H1 (cell line): ENCODE results near the gene TSPAN5. TPM values are rescaled to one million over a fixed set of nuclear protein-coding genes. Genes with fewer than 3 reads are reported as not detected.

Experiments used
- ASH2L ChIP-seq: fragments of 200-600, 300-600 bp; sonication (generic); IDR thresholded peaks from one replicate; pipeline ENCODE4 v1.7.1; 2017; ENCODE audit warnings: low read length
- ATF2 ChIP-seq: IDR thresholded peaks from 2 replicates; pipeline ENCODE4 v1.6.1; 2012; ENCODE audit warnings: low read length, inconsistent platforms
- E2F6 ChIP-seq: IDR thresholded peaks from 2 replicates; pipeline ENCODE4 v1.6.1; 2012; ENCODE audit warnings: inconsistent platforms
- HDAC2 ChIP-seq, 2 experiments: fragments of 300-600 bp in 1 of 2; sonication (generic) in 1 of 2; IDR thresholded peaks; 2 replicates each; pipeline ENCODE4 v1.6.1; 2011 to 2012; ENCODE audit warnings: low read depth in 2 of 2, low read length in 2 of 2, mild to moderate bottlenecking in 2 of 2, moderate library complexity in 2 of 2, borderline replicate concordance in 1 of 2, inconsistent platforms in 1 of 2
- JUN ChIP-seq: IDR thresholded peaks from 2 replicates; pipeline ENCODE4 v1.6.1; 2011; ENCODE audit warnings: low read depth, mild to moderate bottlenecking, improper control_type of control experiment, low read length
- POLR2AphosphoS5 ChIP-seq: IDR thresholded peaks from 2 replicates; pipeline ENCODE4 v1.6.1; 2011; ENCODE audit warnings: low read depth, low read length
- ZNF274 ChIP-seq: IDR thresholded peaks from 2 replicates; pipeline ENCODE4 v1.7.0; 2012; ENCODE audit warnings: low read length, borderline replicate concordance; ENCODE audit errors: extremely low read depth
- polyA plus RNA-seq, 7 experiments: library from polyadenylated mRNA; depleted of rRNA in 3 of 7; stranded (reverse) in 5 of 7; unstranded in 2 of 7; fragments of >200 nt in 5 of 7; fragments of 200-250 nt in 2 of 7; gene quantifications; 1 replicate in 5 of 7; 2 replicates in 1 of 7; 4 replicates in 1 of 7; pipeline versions ENCODE4 v1.2.1 to v1.2.3, GENCODE V29; 2011 to 2013; ENCODE audit warnings: missing spikeins in 2 of 7, mixed read lengths in 2 of 7
- total RNA-seq: library from RNA; stranded (reverse); fragmentation: NEBNext Ultra II Directional; extraction: Animal tissue kit (Norgen Biotek cat#: 25700); gene quantifications from 2 replicates; pipeline ENCODE4 v1.2.1, GENCODE V29; 2021

The TSPAN5 gene
- total and polyA plus RNA-seq, 2 of the 8 experiments (the other 6 are each of a cell fraction or from before 2014, with no cell fraction given), result 17.6 to 21.2 TPM

- TF ChIP-seq ATF2 (no peak), JUN (no peak), HDAC2 (IDR thresholded peaks at IDR 0.05; ENCODE audit: borderline replicate concordance in 1 of 2, low read depth in 2 of 2, low read length in 2 of 2) (no peak), POLR2AphosphoS5 (no peak), ASH2L (no peak), E2F6 (no peak), ZNF274 (no peak)
Measured at GRCh38 chr4:98560321-98560720, 98.1 kb downstream of the TSPAN5 start (continued).
